IMR-90 (cell line): ENCODE data around the gene ILK. TPM values are rescaled to one million over a fixed set of nuclear protein-coding genes. Genes with fewer than 3 reads are reported as not detected.

Experiments used
- ATAC-seq: fragments of 200-7000 bp; cut with Tn5 transposase; 2 replicates; pipeline ENCODE4 v1.9.1; 2020; ENCODE audit warnings: low read depth, mild to moderate bottlenecking, moderate library complexity
- BruUV-seq: library from RNA; stranded (reverse); fragments of 400-500 nt; replicated peaks from 2 replicates; lab custom pipeline; 2021; lab: Mats Ljungman, UMichigan
- CTCF ChIA-PET: fragments of 300-600 bp; formaldehyde crosslinking; extraction: SDS; loops from one replicate; lab custom pipeline; 2021; ENCODE audit warnings: antibody characterized with exemption; lab: Yijun Ruan, JAX
- POLR2A ChIA-PET: fragments of 300-600 bp; sonication (Branson Sonifier 250); formaldehyde crosslinking; loops from one replicate; lab custom pipeline; 2022; ENCODE audit warnings: antibody characterized with exemption; ENCODE audit not compliant: unreplicated experiment; lab: Charles Lee
- DNase-seq: peaks from one replicate; pipeline ENCODE4 v3.0.0; 2013
- H2AFZ ChIP-seq: replicated peaks from 2 replicates; pipeline ENCODE3; 2013; ENCODE audit warnings: low read length, mild to moderate bottlenecking; ENCODE audit not compliant: poor library complexity
- H2AK5ac ChIP-seq: 2 replicates; pipeline ENCODE4 v1.6.1; 2013; ENCODE audit warnings: low read depth, low read length, inconsistent platforms
- H2AK9ac ChIP-seq: replicated peaks from 2 replicates; pipeline ENCODE3; 2013; ENCODE audit warnings: mild to moderate bottlenecking, low read depth, low read length, moderate library complexity; ENCODE audit not compliant: poor library complexity
- H2BK120ac ChIP-seq: 2 replicates; pipeline ENCODE4 v1.6.1; 2013; ENCODE audit warnings: low read depth, low read length, inconsistent platforms
- H2BK15ac ChIP-seq: 3 replicates; pipeline ENCODE4 v1.6.1; 2013; ENCODE audit warnings: low read depth, low read length, inconsistent platforms
- H2BK20ac ChIP-seq: 2 replicates; pipeline ENCODE4 v1.6.1; 2013; ENCODE audit warnings: low read depth, mild to moderate bottlenecking, inconsistent platforms, low read length, moderate library complexity
- H2BK5ac ChIP-seq: 2 replicates; pipeline ENCODE4 v1.6.1; 2013; ENCODE audit warnings: mild to moderate bottlenecking, low read depth, low read length, inconsistent platforms; ENCODE audit not compliant: poor library complexity, severe bottlenecking
- H3K14ac ChIP-seq: replicated peaks from 2 replicates; pipeline ENCODE4 v1.6.1; 2013; ENCODE audit warnings: low read depth, low read length, inconsistent platforms
- H3K18ac ChIP-seq: 2 replicates; pipeline ENCODE4 v1.6.1; 2013; ENCODE audit warnings: low read depth, low read length, control low read depth
- H3K23ac ChIP-seq: 2 replicates; pipeline ENCODE4 v1.6.1; 2013; ENCODE audit warnings: low read depth, low read length, inconsistent platforms
- H3K27ac ChIP-seq: 2 replicates; pipeline ENCODE4 v1.5.1; 2013; ENCODE audit warnings: mild to moderate bottlenecking, control low read depth, low read length; ENCODE audit not compliant: insufficient read depth
- H3K27me3 ChIP-seq: 2 replicates; pipeline ENCODE4 v1.6.1; 2013; ENCODE audit warnings: low read length; ENCODE audit not compliant: control insufficient read depth, insufficient read depth
- H3K36me3 ChIP-seq: 2 replicates; pipeline ENCODE4 v1.6.1; 2013; ENCODE audit warnings: low read length, mixed read lengths; ENCODE audit not compliant: control insufficient read depth, insufficient read depth
- H3K4ac ChIP-seq: 2 replicates; pipeline ENCODE4 v1.6.1; 2013; ENCODE audit warnings: low read depth, low read length, inconsistent platforms
- H3K4me1 ChIP-seq: 2 replicates; pipeline ENCODE4 v1.6.1; 2013; ENCODE audit warnings: low read length, mixed read lengths; ENCODE audit not compliant: control insufficient read depth, insufficient read depth
- H3K4me2 ChIP-seq: 2 replicates; pipeline ENCODE4 v1.6.1; 2013; ENCODE audit warnings: low read depth, mild to moderate bottlenecking, control low read depth, low read length, moderate library complexity
- H3K4me3 ChIP-seq: 2 replicates; pipeline ENCODE4 v1.5.1; 2013; ENCODE audit warnings: low read depth, mild to moderate bottlenecking, control low read depth, low read length, moderate library complexity; ENCODE audit not compliant: insufficient read depth
- H3K56ac ChIP-seq: 2 replicates; pipeline ENCODE4 v1.6.1; 2013; ENCODE audit warnings: low read length, inconsistent platforms; ENCODE audit not compliant: insufficient read depth; ENCODE audit errors: extremely low read depth
- H3K79me1 ChIP-seq, 2 experiments: 2 replicates each; pipeline ENCODE4 v1.6.1; 2013; ENCODE audit warnings: low read length in 2 of 2, inconsistent platforms in 1 of 2, low read depth in 1 of 2
- H3K9ac ChIP-seq: 2 replicates; pipeline ENCODE4 v1.6.1; 2013; ENCODE audit warnings: low read depth, low read length, control low read depth
- H3K9me1 ChIP-seq: 2 replicates; pipeline ENCODE4 v1.6.1; 2013; ENCODE audit warnings: low read length, inconsistent platforms; ENCODE audit not compliant: insufficient read depth
- H3K9me3 ChIP-seq: 2 replicates; pipeline ENCODE4 v1.6.1; 2013; ENCODE audit warnings: low read length; ENCODE audit not compliant: control insufficient read depth, insufficient read depth
- H4K20me1 ChIP-seq: 2 replicates; pipeline ENCODE4 v1.6.1; 2013; ENCODE audit warnings: low read length, inconsistent platforms; ENCODE audit not compliant: insufficient read depth
- H4K5ac ChIP-seq: 2 replicates; pipeline ENCODE4 v1.6.1; 2013; ENCODE audit warnings: mild to moderate bottlenecking, low read depth, low read length, control low read depth
- H4K8ac ChIP-seq, 2 experiments: 2 replicates each; pipeline ENCODE4 v1.6.1; 2013; ENCODE audit warnings: low read depth in 2 of 2, low read length in 2 of 2, control low read depth in 1 of 2, inconsistent platforms in 1 of 2
- H4K91ac ChIP-seq: 2 replicates; pipeline ENCODE4 v1.6.1; 2013; ENCODE audit warnings: low read depth, low read length, inconsistent platforms; ENCODE audit not compliant: insufficient read depth
- BHLHE40 ChIP-seq: fragments of 150-350 bp; IDR thresholded peaks from 2 replicates; pipeline ENCODE4 v1.6.1; 2016; ENCODE audit warnings: mild to moderate bottlenecking, low read depth, low read length
- CHD1 ChIP-seq: IDR thresholded peaks from 2 replicates; pipeline ENCODE4 v1.6.1; 2012; ENCODE audit warnings: low read depth, low read length, improper control_type of control experiment
- CTCF ChIP-seq: conservative IDR thresholded peaks from 2 replicates; pipeline ENCODE4 v1.5.1; 2012; ENCODE audit warnings: mild to moderate bottlenecking, low read depth, low read length, improper control_type of control experiment
- ELK1 ChIP-seq: fragments of 150-350 bp; IDR thresholded peaks from 2 replicates; pipeline ENCODE4 v1.6.1; 2016; ENCODE audit warnings: low read depth, mild to moderate bottlenecking, low read length, moderate library complexity, borderline replicate concordance
- FOS ChIP-seq: fragments of 150-350 bp; IDR thresholded peaks from 2 replicates; pipeline ENCODE4 v1.6.1; 2016; ENCODE audit warnings: low read depth, low read length
- MAFK ChIP-seq: IDR thresholded peaks from 2 replicates; pipeline ENCODE4 v1.6.1; 2012; ENCODE audit warnings: low read depth, low read length, improper control_type of control experiment
- MAZ ChIP-seq: IDR thresholded peaks from 2 replicates; pipeline ENCODE4 v1.6.1; 2012; ENCODE audit warnings: low read depth, mild to moderate bottlenecking, low read length, improper control_type of control experiment, moderate library complexity, borderline replicate concordance
- MXI1 ChIP-seq: IDR thresholded peaks from 2 replicates; pipeline ENCODE4 v1.6.1; 2012; ENCODE audit warnings: low read depth, mild to moderate bottlenecking, low read length, moderate library complexity, borderline replicate concordance
- NFE2L2 ChIP-seq: fragments of 150-350 bp; IDR thresholded peaks from 2 replicates; pipeline ENCODE4 v1.6.1; 2016; ENCODE audit warnings: low read depth, mild to moderate bottlenecking, low read length
- RAD21 ChIP-seq: IDR thresholded peaks from 2 replicates; pipeline ENCODE4 v1.6.1; 2012; ENCODE audit warnings: low read length, improper control_type of control experiment
- RCOR1 ChIP-seq: IDR thresholded peaks from 2 replicates; pipeline ENCODE4 v1.6.1; 2012; ENCODE audit warnings: mild to moderate bottlenecking, low read length, improper control_type of control experiment; ENCODE audit not compliant: insufficient replicate concordance
- SMC3 ChIP-seq: fragments of 150-350 bp; IDR thresholded peaks from 2 replicates; pipeline ENCODE4 v1.6.1; 2016; ENCODE audit warnings: low read depth, mild to moderate bottlenecking, antibody characterized with exemption, low read length, moderate library complexity
- USF2 ChIP-seq: fragments of 150-350 bp; IDR thresholded peaks from 2 replicates; pipeline ENCODE4 v1.6.1; 2017; ENCODE audit warnings: mild to moderate bottlenecking, antibody characterized with exemption, low read length, low read depth
- WGBS, 2 experiments: methylation state at CpG; one replicate each; pipeline versions ENCODE4 v1.1.5 to v1.1.7; 2013; ENCODE audit warnings: missing lambda C conversion rate in 2 of 2; ENCODE audit not compliant: insufficient read length in 1 of 2; ENCODE audit errors: extremely low coverage in 2 of 2; 5-methylcytosine and 5-hydroxymethylcytosine counted together
- dilution Hi-C: fragments of 300-500 bp; cut with HindIII; formaldehyde crosslinking; loops from one replicate; pipeline ENCODE4 v1.14.3; 2018; ENCODE audit warnings: low sequenced_read_pairs; ENCODE audit not compliant: unreplicated experiment
- in situ Hi-C: fragments of 300-500 bp; cut with MboI; formaldehyde crosslinking; loops from 3 replicates; pipeline ENCODE4 v1.14.3; 2019; ENCODE audit warnings: low sequenced_read_pairs, inconsistent platforms, mixed read lengths
- intact Hi-C: fragments of 100-400 bp; cut with micrococcal nuclease; formaldehyde crosslinking; loops from 2 replicates; pipeline ENCODE4 v1.10.0; 2022
- polyA plus RNA-seq, 3 experiments: library from polyadenylated mRNA; depleted of rRNA; stranded (reverse); fragments of >200 nt; gene quantifications; 2 replicates each; pipeline ENCODE4 v1.2.3, GENCODE V29; 2012; ENCODE audit warnings: low replicate concordance in 1 of 3
- total RNA-seq: library from RNA; depleted of rRNA; stranded (reverse); fragments of >200 nt; gene quantifications from 2 replicates; pipeline ENCODE4 v1.2.3, GENCODE V29; 2012

Gene ILK
- total and polyA plus RNA-seq, 2 of the 4 experiments (the other 2 are of a cell fraction): 339 to 389 TPM

- ChIA-PET CTCF (no interaction called here), POLR2A (no interaction called here)
- TF ChIP-seq BHLHE40 (no peak), ELK1 (no peak), MAZ (no peak), SMC3 (no peak), CTCF (no peak), MAFK (no peak), MXI1 (no peak), RAD21 (no peak), RCOR1 (no peak), USF2 (no peak), FOS (no peak), CHD1 (no peak), NFE2L2 (no peak)
- H4K5ac ChIP-seq: no peak overlapping the region
- peaks cover 5% of the 10 kb centered on the region; the same call in 1 of the 2 replicates for H3K4me1 ChIP-seq
- no peak overlapping the region for H3K4me3 ChIP-seq
- H4K20me1 ChIP-seq: no peaks in the 10 kb centered on the region
- no peak overlapping the region for H3K18ac ChIP-seq
- no peak overlapping the region for H3K56ac ChIP-seq
- no peaks in the 10 kb centered on the region for H3K27me3 ChIP-seq
- no peak overlapping the region for H2AK9ac ChIP-seq
- no peak overlapping the region for H3K9ac ChIP-seq
- no peaks in the 10 kb centered on the region for H3K36me3 ChIP-seq
- in situ Hi-C loops: no loop called here
- no peak overlapping the region for H2BK20ac ChIP-seq
- no peak overlapping the region for H3K23ac ChIP-seq
- BruUV-seq: no TSS peak
- H3K27ac ChIP-seq: no peak overlapping the region
- H2BK5ac ChIP-seq: no peak overlapping the region
- H2BK120ac ChIP-seq: no peak overlapping the region
- ATAC-seq: no peak
- H2AFZ ChIP-seq: no peak overlapping the region
- H2AK5ac ChIP-seq: no peak overlapping the region
- H4K91ac ChIP-seq: no peak overlapping the region
- H2BK15ac ChIP-seq: no peak overlapping the region
- H3K9me3 ChIP-seq: no peaks in the 10 kb centered on the region
- H3K4me2 ChIP-seq: no peak overlapping the region
- no peak overlapping the region for H3K14ac ChIP-seq
- no peak for DNase-seq
- no peak overlapping the region for H4K8ac ChIP-seq
- dilution Hi-C loops: no loop called here
- no CpG with 5 or more reads among the region's 2 CpGs for WGBS, 2 experiments
- H3K4ac ChIP-seq: no peak overlapping the region
- H3K9me1 ChIP-seq: peaks cover 11% of the 10 kb centered on the region
- intact Hi-C loops: no loop called here
- H3K79me1 ChIP-seq: no peaks in the 10 kb centered on the region; a peak in 1 of 4 replicates
Observed at GRCh38 chr11:6565325-6565724, 38.2 kb upstream of the ILK start.
